ENCODE measurements around the gene FYB1. TPM values are rescaled to one million over a fixed set of nuclear protein-coding genes. Genes with fewer than 3 reads are reported as not detected.

The FYB1 gene
- total and polyA plus RNA-seq, 2 donors (not counting 1 experiment from before 2014, with no cell fraction given): 1.3 to 1.4 TPM

- H3K4me2 ChIP-seq (replicated peaks; ENCODE audit: low read depth, low read length, poor library complexity, severe bottlenecking): no peak overlapping the region
- H3K4me1 ChIP-seq (ENCODE audit: control insufficient read depth in 2 of 2, insufficient read depth in 2 of 2, low read length in 2 of 2): no peaks in the 10 kb centered on the region
- CTCF ChIA-PET: interaction anchor here (1.2 kb wide), 1 partner anchor 19 kb away, joined by 4 read pairs; no protein-coding TSS in a partner anchor
- Mint-ChIP-seq H3K9me3 (ENCODE audit: insufficient read depth) (no peaks in the 10 kb centered on the region), H3K4me1 (no peaks in the 10 kb centered on the region), H3K27ac (no peak overlapping the region), H3K27me3 (peaks cover 8% of the 10 kb centered on the region), H3K4me3 (no peak overlapping the region)
- no peaks in the 10 kb centered on the region for H3K27me3 ChIP-seq (replicated peaks in 1 of 4; ENCODE audit: control extremely low read depth in 1 of 4, control insufficient read depth in 3 of 4, insufficient read depth in 4 of 4, low read length in 3 of 4)
- TF ChIP-seq, protein P1, sequence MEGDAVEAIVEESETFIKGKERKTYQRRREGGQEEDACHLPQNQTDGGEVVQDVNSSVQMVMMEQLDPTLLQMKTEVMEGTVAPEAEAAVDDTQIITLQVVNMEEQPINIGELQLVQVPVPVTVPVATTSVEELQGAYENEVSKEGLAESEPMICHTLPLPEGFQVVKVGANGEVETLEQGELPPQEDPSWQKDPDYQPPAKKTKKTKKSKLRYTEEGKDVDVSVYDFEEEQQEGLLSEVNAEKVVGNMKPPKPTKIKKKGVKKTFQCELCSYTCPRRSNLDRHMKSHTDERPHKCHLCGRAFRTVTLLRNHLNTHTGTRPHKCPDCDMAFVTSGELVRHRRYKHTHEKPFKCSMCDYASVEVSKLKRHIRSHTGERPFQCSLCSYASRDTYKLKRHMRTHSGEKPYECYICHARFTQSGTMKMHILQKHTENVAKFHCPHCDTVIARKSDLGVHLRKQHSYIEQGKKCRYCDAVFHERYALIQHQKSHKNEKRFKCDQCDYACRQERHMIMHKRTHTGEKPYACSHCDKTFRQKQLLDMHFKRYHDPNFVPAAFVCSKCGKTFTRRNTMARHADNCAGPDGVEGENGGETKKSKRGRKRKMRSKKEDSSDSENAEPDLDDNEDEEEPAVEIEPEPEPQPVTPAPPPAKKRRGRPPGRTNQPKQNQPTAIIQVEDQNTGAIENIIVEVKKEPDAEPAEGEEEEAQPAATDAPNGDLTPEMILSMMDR (IDR thresholded peaks at IDR 0.05): no peak
- no peaks in the 10 kb centered on the region for H4K20me1 ChIP-seq (ENCODE audit: control insufficient read depth, insufficient read depth, low read length, poor library complexity, severe bottlenecking)
- ATAC-seq (ENCODE audit: low read depth): no peak
- DNase-seq: no peak
- H3K36me3 ChIP-seq (replicated peaks in 1 of 2; ENCODE audit: control extremely low read depth in 1 of 2, control insufficient read depth in 1 of 2, extremely low read depth in 1 of 2, insufficient read depth in 2 of 2, low read length in 1 of 2): no peaks in the 10 kb centered on the region
- H3K9me3 ChIP-seq (ENCODE audit: control extremely low read depth in 1 of 3, control insufficient read depth in 2 of 3, insufficient read depth in 1 of 3, low read length in 2 of 3): no peaks in the 10 kb centered on the region
- no peak overlapping the region for H3K4me3 ChIP-seq (ENCODE audit: control extremely low read depth in 1 of 5, extremely low read depth in 1 of 5, insufficient read depth in 1 of 5, low read depth in 2 of 5, low read length in 4 of 5)
- H2AFZ ChIP-seq (ENCODE audit: insufficient read depth, low read depth, low read length, poor library complexity, severe bottlenecking): no peak overlapping the region
- POLR2A ChIA-PET: no interaction called here
- no peak overlapping the region for H3K9ac ChIP-seq (ENCODE audit: low read length)
- intact Hi-C loops (cut with micrococcal nuclease): no loop called here
- no peak overlapping the region for H3K27ac ChIP-seq (ENCODE audit: low read length in 2 of 2)
- no peaks in the 10 kb centered on the region for H3K79me2 ChIP-seq (ENCODE audit: control insufficient read depth, insufficient read depth, low read length)
Measured at GRCh38 chr5:39099831-39100230, 119.5 kb downstream of the FYB1 start.

GRCh38 chr5:39093352-39093751 is 126.0 kb downstream of the FYB1 start:
- Histone ChIP-seq H2AFZ (ENCODE audit: insufficient read depth, low read depth, low read length, poor library complexity, severe bottlenecking) (no peak overlapping the region), H3K4me1 (ENCODE audit: control insufficient read depth in 2 of 2, insufficient read depth in 2 of 2, low read length in 2 of 2) (no peaks in the 10 kb centered on the region), H3K4me2 (replicated peaks; ENCODE audit: low read depth, low read length, poor library complexity, severe bottlenecking) (no peak overlapping the region), H3K4me3 (ENCODE audit: control extremely low read depth in 1 of 5, extremely low read depth in 1 of 5, insufficient read depth in 1 of 5, low read depth in 2 of 5, low read length in 4 of 5) (no peak overlapping the region), H3K9me3 (ENCODE audit: control extremely low read depth in 1 of 3, control insufficient read depth in 2 of 3, insufficient read depth in 1 of 3, low read length in 2 of 3) (no peaks in the 10 kb centered on the region), H3K36me3 (replicated peaks in 1 of 2; ENCODE audit: control extremely low read depth in 1 of 2, control insufficient read depth in 1 of 2, extremely low read depth in 1 of 2, insufficient read depth in 2 of 2, low read length in 1 of 2) (no peaks in the 10 kb centered on the region), H3K27ac (ENCODE audit: low read length in 2 of 2) (no peak overlapping the region), H4K20me1 (ENCODE audit: control insufficient read depth, insufficient read depth, low read length, poor library complexity, severe bottlenecking) (no peaks in the 10 kb centered on the region), H3K79me2 (ENCODE audit: control insufficient read depth, insufficient read depth, low read length) (no peaks in the 10 kb centered on the region), H3K9ac (ENCODE audit: low read length) (no peak overlapping the region), H3K27me3 (replicated peaks in 1 of 4; ENCODE audit: control extremely low read depth in 1 of 4, control insufficient read depth in 3 of 4, insufficient read depth in 4 of 4, low read length in 3 of 4) (no peaks in the 10 kb centered on the region)
- H3K27me3 Mint-ChIP-seq: peaks cover 25% of the 10 kb centered on the region
- intact Hi-C loops (cut with micrococcal nuclease): no loop called here
- ChIA-PET CTCF (no interaction called here), POLR2A (no interaction called here)
- no peak for TF ChIP-seq EZH2 (IDR thresholded peaks at IDR 0.05; ENCODE audit: borderline replicate concordance, insufficient read depth, low read depth, low read length, poor library complexity, severe bottlenecking)
- TF ChIP-seq, protein P1 (IDR thresholded peaks at IDR 0.05): no peak
- no peak overlapping the region for H3K27ac Mint-ChIP-seq
- WGBS (ENCODE audit: insufficient coverage): no CpG with 5 or more reads among the region's 1 CpG
- ATAC-seq (ENCODE audit: low read depth): no peak
- DNase-seq: no peak
- H3K9me3 Mint-ChIP-seq (ENCODE audit: insufficient read depth): peaks cover 4% of the 10 kb centered on the region
- no peak overlapping the region for H3K4me3 Mint-ChIP-seq
- H3K4me1 Mint-ChIP-seq: no peaks in the 10 kb centered on the region

All from B cell (primary cell).